Mammary epithelial cell (primary cell): ENCODE results near the gene ACOT7.

Source experiments
- EZH2 ChIP-seq: IDR thresholded peaks from 2 replicates; pipeline ENCODE4 v1.6.1; 2012; ENCODE audit warnings: low read length, inconsistent platforms, borderline replicate concordance
- TF ChIP-seq, protein P1 (sequence below), 2 donors: IDR thresholded peaks in 1 of 2; conservative IDR thresholded peaks in 1 of 2; 2 replicates each; pipeline ENCODE4 v1.5.1; 2011 to 2012; ENCODE audit warnings: inconsistent platforms in 2 of 2, low read length in 2 of 2, mild to moderate bottlenecking in 2 of 2, control low read depth in 1 of 2, low read depth in 1 of 2; ENCODE audit not compliant: insufficient read depth in 1 of 2; ENCODE audit errors: extremely low read depth in 1 of 2

DNA sequence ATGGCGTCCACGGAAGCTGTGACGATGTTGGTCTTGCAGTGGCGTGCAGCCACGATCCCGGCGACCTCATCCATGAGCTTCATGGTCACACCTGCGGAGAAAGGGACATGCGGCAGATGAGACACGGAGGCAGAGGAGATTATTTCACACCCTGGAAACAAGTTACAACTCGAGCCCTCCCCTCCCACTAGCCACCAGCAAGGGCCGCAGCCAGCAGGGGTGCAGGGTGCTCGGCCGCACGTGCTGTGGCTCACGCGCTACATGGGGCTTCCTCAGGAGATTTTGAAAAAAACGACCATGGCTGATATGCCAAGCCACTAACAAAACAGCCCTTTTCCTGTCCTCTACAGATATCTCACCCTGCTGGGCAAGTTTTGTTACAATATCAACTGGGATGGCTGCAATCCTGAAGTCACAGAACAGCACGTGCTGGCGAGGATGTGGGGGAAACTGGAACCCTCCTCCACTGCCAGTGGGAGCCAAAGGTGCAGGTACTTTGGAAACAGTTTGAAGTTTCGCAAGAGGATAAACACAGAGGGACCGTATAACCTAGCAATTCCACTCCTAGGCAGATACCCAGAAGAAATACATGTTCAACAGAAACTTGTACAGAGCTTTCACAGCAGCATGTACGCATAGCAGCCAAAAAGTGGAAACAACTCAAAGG is 98.5 kb downstream of the ACOT7 start:
- TF ChIP-seq, protein P1, sequence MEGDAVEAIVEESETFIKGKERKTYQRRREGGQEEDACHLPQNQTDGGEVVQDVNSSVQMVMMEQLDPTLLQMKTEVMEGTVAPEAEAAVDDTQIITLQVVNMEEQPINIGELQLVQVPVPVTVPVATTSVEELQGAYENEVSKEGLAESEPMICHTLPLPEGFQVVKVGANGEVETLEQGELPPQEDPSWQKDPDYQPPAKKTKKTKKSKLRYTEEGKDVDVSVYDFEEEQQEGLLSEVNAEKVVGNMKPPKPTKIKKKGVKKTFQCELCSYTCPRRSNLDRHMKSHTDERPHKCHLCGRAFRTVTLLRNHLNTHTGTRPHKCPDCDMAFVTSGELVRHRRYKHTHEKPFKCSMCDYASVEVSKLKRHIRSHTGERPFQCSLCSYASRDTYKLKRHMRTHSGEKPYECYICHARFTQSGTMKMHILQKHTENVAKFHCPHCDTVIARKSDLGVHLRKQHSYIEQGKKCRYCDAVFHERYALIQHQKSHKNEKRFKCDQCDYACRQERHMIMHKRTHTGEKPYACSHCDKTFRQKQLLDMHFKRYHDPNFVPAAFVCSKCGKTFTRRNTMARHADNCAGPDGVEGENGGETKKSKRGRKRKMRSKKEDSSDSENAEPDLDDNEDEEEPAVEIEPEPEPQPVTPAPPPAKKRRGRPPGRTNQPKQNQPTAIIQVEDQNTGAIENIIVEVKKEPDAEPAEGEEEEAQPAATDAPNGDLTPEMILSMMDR (conservative IDR thresholded peaks at IDR 0.05 in 1 of 2, IDR thresholded peaks at IDR 0.05 in 1 of 2; ENCODE audit: extremely low read depth in 1 of 2, insufficient read depth in 1 of 2, low read depth in 1 of 2, low read length in 2 of 2): no peak
- no peak for TF ChIP-seq EZH2
